ENCODE results near the gene GBP3.
"Not testable (repeated sequence)": the region's sequence is repeated elsewhere in the genome, so short reads cannot be mapped to it uniquely, and the experiment has no call there.

Gene GBP3

GRCh38 chr1:89051300-89051954 lies 28.8 kb upstream of the GBP3 start:
- no peaks in the 10 kb centered on the region for H3K4me1 ChIP-seq (ENCODE audit: control insufficient read depth, low read length)
- H3K79me2 ChIP-seq (ENCODE audit: control insufficient read depth, low read length): no peaks in the 10 kb centered on the region
- H3K4me3 ChIP-seq (ENCODE audit: low read length): no peak overlapping the region
- H3K4me2 ChIP-seq (ENCODE audit: low read length): no peak overlapping the region
- TF ChIP-seq EZH2phosphoT487 (IDR thresholded peaks at IDR 0.05; ENCODE audit: borderline replicate concordance, low read length) (no peak), CTCF (IDR thresholded peaks at IDR 0.05; ENCODE audit: low read depth, low read length, poor library complexity, severe bottlenecking) (no peak)
- H4K20me1 ChIP-seq (ENCODE audit: control insufficient read depth, insufficient read depth, low read depth, low read length): no peaks in the 10 kb centered on the region
- H3K27ac ChIP-seq (ENCODE audit: low read depth, low read length): no peak overlapping the region
- H3K36me3 ChIP-seq (ENCODE audit: control insufficient read depth, low read length): no peaks in the 10 kb centered on the region
- no peaks in the 10 kb centered on the region for H3K9me3 ChIP-seq (ENCODE audit: control insufficient read depth, insufficient read depth, low read length)
- no peaks in the 10 kb centered on the region for H3K9me2 ChIP-seq (replicated peaks; ENCODE audit: control insufficient read depth, low read length)
- no peaks in the 10 kb centered on the region for H3K27me3 ChIP-seq (ENCODE audit: control insufficient read depth, low read length)
- H3F3A ChIP-seq (ENCODE audit: control insufficient read depth, insufficient read depth): no peaks in the 10 kb centered on the region

GRCh38 chr1:89050649-89051033 lies 28.0 kb upstream of the GBP3 start:
- Histone ChIP-seq H3K27ac (ENCODE audit: low read depth, low read length) (no peak overlapping the region), H3K9me2 (replicated peaks; ENCODE audit: control insufficient read depth, low read length) (no peaks in the 10 kb centered on the region), H3K9me3 (ENCODE audit: control insufficient read depth, insufficient read depth, low read length) (no peaks in the 10 kb centered on the region), H3K4me3 (ENCODE audit: low read length) (no peak overlapping the region), H3K27me3 (ENCODE audit: control insufficient read depth, low read length) (no peaks in the 10 kb centered on the region), H3K4me2 (ENCODE audit: low read length) (no peak overlapping the region), H3F3A (ENCODE audit: control insufficient read depth, insufficient read depth) (no peaks in the 10 kb centered on the region), H3K4me1 (ENCODE audit: control insufficient read depth, low read length) (no peaks in the 10 kb centered on the region), H4K20me1 (ENCODE audit: control insufficient read depth, insufficient read depth, low read depth, low read length) (no peaks in the 10 kb centered on the region), H3K36me3 (ENCODE audit: control insufficient read depth, low read length) (no peaks in the 10 kb centered on the region), H3K79me2 (ENCODE audit: control insufficient read depth, low read length) (no peaks in the 10 kb centered on the region)
- TF ChIP-seq EZH2phosphoT487 (IDR thresholded peaks at IDR 0.05; ENCODE audit: borderline replicate concordance, low read length) (no peak), CTCF (IDR thresholded peaks at IDR 0.05; ENCODE audit: low read depth, low read length, poor library complexity, severe bottlenecking) (no peak)

GRCh38 chr1:89049901-89050648 lies 27.4 kb upstream of the GBP3 start:
- H3K9me2 ChIP-seq (replicated peaks; ENCODE audit: control insufficient read depth, low read length); H3F3A ChIP-seq (ENCODE audit: control insufficient read depth, insufficient read depth); H4K20me1 ChIP-seq (ENCODE audit: control insufficient read depth, insufficient read depth, low read depth, low read length); H3K36me3 ChIP-seq (ENCODE audit: control insufficient read depth, low read length); H3K9me3 ChIP-seq (ENCODE audit: control insufficient read depth, insufficient read depth, low read length); H3K79me2 ChIP-seq (ENCODE audit: control insufficient read depth, low read length); H3K27ac ChIP-seq (ENCODE audit: low read depth, low read length); H3K27me3 ChIP-seq (ENCODE audit: control insufficient read depth, low read length); H3K4me2 ChIP-seq (ENCODE audit: low read length); H3K4me1 ChIP-seq (ENCODE audit: control insufficient read depth, low read length); H3K4me3 ChIP-seq (ENCODE audit: low read length): not testable (repeated sequence)

GRCh38 chr1:89049187-89049586 lies 26.5 kb upstream of the GBP3 start:
- not testable (repeated sequence) for H3K9me2 ChIP-seq (replicated peaks; ENCODE audit: control insufficient read depth, low read length); H3K9me3 ChIP-seq (ENCODE audit: control insufficient read depth, insufficient read depth, low read length); H3K4me1 ChIP-seq (ENCODE audit: control insufficient read depth, low read length); H3K4me2 ChIP-seq (ENCODE audit: low read length); H3K27me3 ChIP-seq (ENCODE audit: control insufficient read depth, low read length); H3K36me3 ChIP-seq (ENCODE audit: control insufficient read depth, low read length); H3K27ac ChIP-seq (ENCODE audit: low read depth, low read length); H4K20me1 ChIP-seq (ENCODE audit: control insufficient read depth, insufficient read depth, low read depth, low read length); H3K79me2 ChIP-seq (ENCODE audit: control insufficient read depth, low read length); H3K4me3 ChIP-seq (ENCODE audit: low read length); H3F3A ChIP-seq (ENCODE audit: control insufficient read depth, insufficient read depth)
